GM19468 (cell line): ENCODE measurements around the gene SRP72.
"Not testable (repeated sequence)": the region's sequence is repeated elsewhere in the genome, so short reads cannot be mapped to it uniquely, and the experiment has no call there.

Experiments used
- ATAC-seq: cut with Tn5 transposase; IDR thresholded peaks from one replicate; pipeline ENCODE4 v1.9.1; 2021; ENCODE audit warnings: mild to moderate bottlenecking, moderate library complexity, moderate number of reproducible peaks; ENCODE audit not compliant: unreplicated experiment; ENCODE audit errors: extremely low read depth

The SRP72 gene, protein sequence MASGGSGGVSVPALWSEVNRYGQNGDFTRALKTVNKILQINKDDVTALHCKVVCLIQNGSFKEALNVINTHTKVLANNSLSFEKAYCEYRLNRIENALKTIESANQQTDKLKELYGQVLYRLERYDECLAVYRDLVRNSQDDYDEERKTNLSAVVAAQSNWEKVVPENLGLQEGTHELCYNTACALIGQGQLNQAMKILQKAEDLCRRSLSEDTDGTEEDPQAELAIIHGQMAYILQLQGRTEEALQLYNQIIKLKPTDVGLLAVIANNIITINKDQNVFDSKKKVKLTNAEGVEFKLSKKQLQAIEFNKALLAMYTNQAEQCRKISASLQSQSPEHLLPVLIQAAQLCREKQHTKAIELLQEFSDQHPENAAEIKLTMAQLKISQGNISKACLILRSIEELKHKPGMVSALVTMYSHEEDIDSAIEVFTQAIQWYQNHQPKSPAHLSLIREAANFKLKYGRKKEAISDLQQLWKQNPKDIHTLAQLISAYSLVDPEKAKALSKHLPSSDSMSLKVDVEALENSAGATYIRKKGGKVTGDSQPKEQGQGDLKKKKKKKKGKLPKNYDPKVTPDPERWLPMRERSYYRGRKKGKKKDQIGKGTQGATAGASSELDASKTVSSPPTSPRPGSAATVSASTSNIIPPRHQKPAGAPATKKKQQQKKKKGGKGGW

DNA sequence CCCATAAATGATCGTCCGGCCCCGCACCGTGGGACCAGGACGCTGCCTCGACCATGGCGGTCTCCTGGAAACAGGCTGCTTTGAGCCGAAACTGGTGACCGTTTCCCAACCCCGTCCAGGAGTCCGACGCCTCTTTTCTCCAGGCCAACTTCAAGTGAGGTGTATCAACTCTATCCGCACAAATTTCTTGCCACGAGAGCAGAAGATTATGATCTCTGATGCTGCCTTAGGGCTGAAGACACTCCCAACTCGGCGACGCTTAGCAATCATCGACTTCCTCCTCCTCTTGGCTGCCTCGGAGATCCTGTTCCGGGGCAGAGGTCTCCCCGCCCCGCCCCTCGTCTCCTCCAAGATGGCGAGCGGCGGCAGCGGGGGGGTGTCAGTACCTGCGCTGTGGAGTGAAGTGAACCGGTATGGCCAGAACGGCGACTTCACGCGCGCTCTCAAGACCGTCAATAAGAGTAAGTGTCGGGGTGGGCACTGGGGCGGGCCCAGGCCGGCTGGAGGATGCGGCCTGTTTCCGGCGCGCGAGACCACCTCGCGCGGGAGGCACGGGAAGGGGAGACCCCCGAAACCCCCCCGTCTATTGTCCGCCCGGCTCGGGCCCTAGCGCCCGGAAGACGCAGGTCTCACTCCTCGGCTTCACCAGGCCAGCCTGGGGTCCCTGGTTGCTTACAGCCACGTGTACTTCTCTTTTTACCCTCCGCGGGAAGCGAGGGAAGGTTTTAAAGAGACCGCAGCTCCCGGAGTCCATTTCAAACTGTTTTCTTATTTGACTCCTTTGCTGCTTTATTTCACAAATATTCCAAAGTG lies at the start of gene SRP72:
Gene SRP72 (plus strand): TSS at position 334 of the 813 bp plus-strand sequence. CDS start 19 bp downstream, at position 353.
- ATAC-seq: peak; percentile 97

DNA sequence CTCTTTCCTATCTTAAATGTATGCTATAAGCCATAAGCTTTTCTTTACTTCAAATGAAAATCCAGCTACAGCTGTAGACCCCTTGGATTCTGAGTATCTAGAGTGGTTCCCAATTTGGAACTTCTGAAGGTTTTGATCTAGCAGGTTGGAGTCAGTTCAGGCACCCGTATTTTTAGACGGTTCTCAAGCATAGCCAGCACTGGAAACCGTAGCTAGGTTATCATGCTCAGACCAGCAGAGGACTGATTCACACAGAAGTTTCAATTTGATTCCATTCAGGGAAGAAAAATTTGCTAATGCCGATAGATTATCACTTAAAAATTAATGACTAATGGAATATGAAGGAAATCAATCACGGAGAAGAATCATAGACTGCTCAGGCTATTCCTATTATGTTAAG lies 43.2 kb upstream of the SRP72 start:
- ATAC-seq: no peak

DNA sequence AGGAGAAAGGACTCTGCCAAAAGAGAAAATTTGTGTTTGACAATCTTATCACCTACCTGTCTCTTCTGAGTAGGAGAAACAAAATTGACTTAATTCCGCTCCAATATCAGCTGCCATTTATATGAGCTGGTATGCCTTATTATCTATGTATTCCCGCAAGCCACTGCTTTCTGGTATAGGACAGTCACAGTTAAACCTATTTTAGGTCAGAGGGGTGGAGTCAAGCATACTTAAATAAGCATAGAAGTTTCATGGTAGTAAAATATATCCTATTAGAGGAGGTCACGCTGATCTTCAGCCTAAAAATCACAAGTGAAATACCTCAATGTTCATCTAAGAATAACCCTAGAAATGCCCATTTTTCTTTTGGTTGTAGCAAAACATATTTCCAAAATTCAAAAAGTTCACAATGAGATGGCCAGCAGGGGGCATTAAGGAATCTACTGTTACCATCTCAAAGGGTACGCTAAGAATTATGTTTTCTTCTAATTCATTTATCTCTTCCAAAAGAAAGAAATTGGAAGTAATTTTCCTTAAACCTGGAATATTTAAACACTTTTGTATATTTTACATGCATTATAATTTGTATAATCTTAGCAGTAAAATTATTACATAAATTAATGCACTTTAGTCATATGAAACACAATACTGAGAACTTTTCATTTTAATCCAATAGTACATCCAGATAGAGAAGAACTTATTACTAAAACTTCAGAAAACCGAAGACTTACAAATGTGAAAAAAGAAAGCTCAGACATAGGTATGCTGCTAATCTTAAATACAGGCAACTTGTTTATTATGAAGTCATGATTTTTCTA lies 42.5 kb upstream of the SRP72 start:
- no peak for ATAC-seq

DNA sequence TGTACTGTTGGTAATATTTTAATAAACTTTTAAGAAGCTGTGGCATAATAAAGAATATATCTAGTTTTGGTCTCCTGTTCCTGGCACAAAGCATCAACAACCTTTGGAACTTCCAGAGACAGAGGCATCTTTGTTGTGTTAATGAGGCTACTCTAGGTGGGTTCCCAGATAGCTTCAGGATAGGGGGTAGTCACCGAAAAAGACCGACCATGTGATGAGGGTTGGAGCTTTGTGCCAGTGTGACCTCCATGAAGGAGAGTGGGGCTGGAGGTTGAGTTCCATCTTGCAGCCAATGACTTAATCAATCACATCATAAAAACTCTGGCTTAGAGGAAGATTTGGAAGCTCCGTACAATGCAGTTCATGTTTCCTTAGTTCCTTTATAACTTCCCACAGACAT lies 41.9 kb upstream of the SRP72 start:
- ATAC-seq: no peak

DNA sequence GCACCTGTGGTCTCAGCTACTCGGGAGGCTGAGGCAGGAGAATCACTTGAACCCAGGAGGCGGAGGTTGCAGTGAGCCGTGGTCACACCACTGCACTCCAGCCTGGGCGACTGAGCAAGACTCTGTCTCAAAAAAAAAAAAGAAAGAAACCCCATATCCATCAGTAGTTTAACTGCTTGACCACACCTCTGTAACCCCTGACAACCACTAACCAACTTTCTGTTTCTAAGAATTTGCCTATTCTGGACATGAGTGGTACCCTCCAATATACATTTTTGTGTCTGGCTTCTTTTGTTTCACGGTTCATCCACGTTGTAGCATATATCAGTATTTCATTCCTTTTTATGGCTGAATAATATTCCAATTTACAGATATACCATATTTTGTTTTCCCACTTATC lies 41.1 kb upstream of the SRP72 start:
- peak; percentile 78 for ATAC-seq

DNA sequence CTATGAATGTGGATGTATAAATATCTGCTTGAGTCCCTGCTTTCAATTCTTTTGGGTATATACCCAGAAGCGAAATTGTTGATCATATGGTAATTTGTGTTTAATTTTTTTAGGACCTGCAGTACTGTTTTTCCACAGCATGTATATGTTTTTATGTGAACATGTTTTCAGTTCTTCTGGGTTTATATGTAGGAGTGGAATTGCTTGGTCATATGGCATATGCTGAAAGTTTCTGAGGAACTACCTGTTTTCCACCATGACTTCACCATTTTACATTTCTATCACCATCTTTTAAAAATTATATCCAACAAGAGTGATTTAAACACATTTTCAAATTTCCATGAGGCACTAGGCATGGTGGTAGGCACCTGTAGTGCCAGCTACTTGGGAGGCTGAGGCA lies 40.2 kb upstream of the SRP72 start:
- ATAC-seq: no peak

DNA sequence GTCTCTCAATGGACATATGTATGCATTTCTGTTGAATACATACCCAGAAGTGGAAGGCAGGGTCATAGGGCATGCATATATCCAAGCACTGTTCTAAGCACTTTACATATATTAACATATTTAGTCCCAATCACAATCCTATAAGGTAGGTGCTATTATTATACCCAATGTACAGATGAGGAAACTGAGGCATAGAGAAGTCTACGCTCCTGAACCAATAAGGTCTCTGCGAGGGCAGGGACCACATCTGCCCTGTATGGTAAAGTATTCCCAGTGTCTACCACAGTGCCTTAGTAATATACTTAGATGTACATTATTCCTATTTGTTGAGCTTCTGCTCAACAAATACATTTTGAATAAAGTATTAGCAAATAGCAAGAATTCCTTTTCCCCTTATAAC lies 37.2 kb upstream of the SRP72 start:
- no peak for ATAC-seq

DNA sequence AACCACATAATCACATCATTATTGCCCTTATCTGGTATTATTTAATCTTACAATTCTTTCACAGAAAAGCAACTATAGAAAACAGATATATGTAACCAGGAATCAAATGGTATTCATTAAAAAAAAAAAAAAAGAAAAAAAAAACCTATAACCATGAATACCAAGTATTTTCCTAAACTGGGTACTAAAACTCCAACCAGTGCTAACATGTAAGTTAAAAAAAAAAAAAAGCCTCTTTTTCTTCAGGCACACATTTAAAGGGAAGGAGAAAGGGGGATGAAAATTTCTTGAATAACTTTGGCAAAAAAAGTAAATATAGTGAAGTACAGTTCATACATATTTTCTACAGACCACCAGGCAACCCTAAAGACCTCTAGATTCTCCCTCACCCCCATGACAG lies 34.1 kb upstream of the SRP72 start:
- ATAC-seq: no peak

DNA sequence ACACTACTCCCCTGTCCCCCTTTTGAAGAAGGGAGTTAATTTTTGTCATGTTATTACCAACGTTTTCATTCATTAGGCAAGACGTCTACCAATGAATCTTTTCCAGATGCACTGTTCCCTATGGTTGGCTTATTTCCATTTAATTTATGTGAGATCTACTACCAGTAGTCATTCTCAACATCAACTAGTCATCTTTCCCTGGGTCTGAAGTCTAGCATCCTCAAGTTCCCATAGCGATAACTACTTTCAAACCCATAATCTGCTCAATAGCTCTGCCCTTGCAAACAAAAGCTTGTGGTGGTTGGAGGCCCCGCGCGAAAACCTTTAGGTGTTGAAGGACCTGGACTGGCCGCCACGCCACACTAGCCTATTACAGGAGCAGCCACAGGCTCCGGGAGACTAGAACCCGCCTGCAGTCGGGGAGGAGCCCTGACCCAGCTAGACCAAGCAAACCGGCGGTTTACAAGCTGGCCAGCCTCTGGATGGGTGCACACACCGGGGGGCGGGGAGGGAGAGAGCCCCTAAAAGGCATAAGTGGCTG lies 32.7 kb upstream of the SRP72 start:
- no peak for ATAC-seq

DNA sequence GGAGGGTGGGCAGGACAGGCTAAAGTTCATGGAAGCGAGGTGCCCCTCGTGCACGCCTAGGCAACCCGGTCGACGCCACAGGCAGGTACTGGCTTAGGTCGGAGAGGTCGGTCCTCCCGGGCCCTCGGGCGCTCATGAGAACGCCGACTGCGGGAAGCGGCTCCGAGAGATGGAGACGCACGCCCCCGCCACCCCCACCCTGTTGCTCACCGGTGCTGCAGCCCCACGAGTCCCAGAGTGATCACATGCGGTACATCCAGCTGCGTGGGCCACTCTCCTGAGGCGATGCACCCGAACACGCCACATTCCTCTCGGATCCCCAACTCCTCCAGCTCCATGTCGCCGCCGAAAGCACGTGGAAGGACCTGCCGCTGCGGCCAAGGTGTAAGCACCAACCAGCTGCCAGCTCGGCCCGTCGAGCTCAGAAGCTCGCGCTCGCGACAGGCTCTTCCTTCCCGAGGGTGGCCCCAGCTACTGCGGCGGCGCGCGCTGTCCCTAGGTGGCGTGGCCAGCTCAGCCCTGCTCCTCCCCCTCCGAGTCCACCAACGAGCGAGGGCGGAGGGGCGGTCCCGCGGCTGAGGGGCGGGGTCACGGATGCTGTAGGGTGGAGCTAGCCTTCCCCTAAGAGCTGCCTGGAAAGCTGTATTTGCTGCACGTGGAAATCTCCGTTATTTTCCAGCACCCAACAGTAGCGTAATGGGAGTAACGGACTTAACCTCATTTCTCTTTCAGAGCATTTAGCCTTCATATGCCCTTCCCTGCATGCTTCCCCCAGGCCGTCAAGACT lies 32.1 kb upstream of the SRP72 start, which contains the start of gene PPAT:
Gene PPAT (minus strand): TSS at position 476 of the 787 bp plus-strand sequence. CDS start 138 bp downstream, at position 338.
- peak; percentile 57 for ATAC-seq

DNA sequence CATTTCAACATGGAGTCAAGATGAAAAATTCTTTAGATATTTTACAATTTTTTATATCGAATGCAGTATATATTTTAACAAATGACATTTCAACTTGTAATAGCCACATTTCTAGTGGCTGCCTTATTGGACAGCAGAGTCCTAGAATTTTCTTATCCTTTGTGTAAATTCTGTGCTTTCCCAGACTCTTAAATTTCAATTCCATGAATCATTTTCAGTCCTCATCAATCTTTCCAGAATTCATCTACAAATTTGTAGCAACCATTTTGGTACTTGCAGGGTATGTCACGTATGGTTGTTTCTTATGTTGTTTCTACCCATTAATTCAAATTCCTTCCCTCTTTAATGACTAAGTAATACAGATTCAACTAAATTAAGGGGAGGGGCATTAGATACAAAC lies 28.7 kb upstream of the SRP72 start:
- no peak for ATAC-seq

DNA sequence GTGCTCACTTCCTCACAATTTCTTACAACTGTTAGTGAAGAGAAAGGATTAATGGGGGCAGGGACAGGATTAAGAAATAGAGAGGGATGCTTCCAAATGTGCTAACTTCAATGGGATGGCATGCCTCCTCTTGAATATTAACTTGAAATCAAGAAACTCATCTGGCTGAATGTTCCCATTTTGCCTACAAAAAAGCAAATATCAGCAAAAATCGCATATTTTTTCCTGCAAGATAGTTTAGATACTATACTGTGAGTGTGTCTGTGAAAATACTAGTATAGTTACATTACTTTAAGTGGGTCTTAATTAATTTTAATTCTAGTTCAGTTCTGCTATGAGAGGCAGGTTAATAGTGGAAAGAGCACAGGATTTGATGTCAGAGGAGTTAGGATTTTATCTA lies 26.4 kb upstream of the SRP72 start:
- ATAC-seq: no peak

DNA sequence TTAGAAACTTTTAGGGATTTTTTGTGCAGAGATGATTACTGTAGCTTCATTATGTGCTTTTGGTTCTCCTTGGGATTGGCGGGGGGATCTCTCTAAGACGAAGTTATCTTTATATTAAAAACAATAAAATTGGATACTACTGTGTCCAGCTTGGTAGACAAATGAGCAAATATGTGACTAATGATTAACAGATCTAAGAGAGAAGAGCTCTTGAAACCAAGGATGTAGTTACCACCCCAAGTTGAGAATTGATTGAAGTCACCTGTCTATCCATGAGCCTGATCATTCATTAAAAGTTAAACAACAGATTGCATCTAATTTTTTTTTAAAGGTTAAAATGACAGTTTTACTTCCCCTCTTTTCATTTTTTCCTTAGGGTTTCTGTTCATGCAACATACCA lies 22.7 kb upstream of the SRP72 start:
- no peak for ATAC-seq

DNA sequence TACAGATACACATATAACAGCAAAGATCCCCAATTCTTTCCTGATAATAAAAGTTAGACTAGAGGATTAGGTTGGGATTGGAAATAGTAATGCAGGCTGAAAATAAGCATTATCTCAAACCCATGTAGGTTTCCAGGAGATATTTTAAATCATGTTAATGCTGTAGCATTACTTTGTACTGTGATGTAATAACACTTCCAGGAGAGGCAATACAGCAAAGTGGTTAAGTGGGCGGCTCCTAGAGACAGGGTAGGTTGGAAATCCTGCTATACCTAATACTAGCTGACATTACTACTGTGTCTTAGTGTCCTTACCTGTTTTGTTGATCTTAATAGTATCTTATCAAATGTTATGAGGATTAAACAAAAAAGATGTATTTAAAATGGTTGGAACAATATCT lies 21.7 kb upstream of the SRP72 start:
- no peak for ATAC-seq

DNA sequence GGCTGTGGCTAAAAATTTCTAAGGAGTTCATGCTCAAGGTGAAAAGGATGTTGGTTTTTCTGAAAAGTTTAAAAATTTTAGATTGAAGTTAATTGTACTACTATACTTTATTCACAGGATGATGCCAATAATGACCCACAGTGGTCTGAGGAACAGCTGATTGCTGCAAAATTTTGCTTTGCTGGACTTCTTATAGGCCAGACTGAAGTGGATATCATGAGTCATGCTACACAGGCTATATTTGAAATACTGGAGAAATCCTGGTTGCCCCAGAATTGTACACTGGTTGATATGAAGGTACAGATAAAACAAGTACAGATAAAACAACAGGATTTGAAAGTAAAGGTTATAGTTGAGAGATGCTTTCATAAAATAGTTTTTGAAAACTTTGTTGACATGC lies 19.1 kb upstream of the SRP72 start:
- no peak for ATAC-seq

DNA sequence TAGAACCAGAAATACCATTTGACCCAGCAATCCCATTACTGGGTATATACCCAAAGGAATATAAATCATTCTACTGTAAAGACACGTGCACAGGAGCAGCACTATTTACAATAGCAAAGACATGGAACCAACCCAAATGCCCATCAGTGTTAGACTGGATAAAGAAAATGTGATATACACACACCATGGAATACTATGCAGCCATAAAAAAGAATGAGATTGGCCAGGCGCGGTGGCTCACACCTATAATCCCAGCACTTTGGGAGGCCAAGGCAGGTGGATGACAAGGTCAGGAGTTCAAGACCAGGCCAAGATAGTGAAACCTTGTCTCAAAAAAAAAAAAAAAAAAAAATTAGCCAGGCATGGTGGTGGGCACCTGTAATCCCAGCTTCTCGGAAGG lies 17.9 kb upstream of the SRP72 start:
- not testable (repeated sequence) for ATAC-seq

DNA sequence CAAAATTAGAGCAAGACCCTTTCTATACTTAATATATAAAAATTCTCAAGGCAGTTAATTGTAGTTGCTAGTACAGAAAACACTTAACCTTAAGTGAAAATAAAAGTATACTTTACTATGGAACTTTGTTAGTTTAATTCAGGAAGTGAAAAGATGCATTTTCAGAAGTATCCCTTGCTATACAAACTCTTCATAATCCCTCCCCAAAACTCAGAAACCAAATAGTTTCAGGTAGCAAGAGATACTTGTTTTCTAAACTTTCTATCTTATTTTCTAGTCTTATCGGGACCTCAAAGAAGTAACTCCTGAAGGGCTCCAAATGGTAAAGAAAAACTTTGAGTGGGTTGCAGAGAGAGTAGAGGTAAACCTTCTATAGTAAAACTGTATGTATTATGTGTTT lies 17.1 kb upstream of the SRP72 start:
- ATAC-seq: peak; percentile 56

DNA sequence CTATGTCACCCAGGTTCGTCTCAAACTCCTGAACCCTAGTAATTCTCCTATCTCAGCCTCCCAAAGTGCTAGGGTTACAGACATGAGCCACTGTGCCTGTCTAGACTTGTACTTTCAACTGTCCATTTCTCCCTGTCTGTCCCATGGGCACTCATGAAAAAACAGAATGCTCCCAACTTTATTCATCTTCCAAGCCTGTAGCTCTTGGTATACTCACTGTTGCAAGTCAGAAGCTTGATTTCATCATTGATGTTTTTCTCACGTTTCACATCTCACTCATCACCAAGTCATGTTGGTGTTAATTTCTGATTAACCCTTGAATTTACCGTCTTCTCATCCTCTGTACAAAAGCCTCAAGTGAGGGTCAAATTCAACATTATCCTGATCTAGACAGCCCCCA lies 7.3 kb upstream of the SRP72 start:
- ATAC-seq: no peak

DNA sequence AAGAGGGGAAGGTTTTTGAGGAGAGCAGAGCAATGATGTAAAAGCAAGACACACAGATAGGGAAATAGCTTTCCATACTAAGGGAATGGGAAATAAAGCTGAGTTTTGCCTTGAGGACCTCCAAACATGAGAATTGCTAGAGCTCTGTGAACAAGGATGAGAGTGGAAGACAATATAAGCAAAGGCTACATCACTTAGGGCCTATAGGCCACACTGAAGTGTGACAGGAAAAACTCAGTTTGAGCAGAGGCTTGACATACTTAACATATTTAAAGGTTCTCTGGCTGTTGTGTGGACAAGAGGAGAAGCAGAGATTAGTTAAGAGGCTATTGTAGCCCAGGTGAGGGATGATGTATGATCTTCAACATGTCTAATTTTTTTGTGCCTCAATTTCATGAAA lies 5.3 kb upstream of the SRP72 start:
- ATAC-seq: no peak
